ENCODE data around the gene RRP8.

Gene RRP8

GRCh38 chr11:6629892-6630631, 26.6 kb upstream of the RRP8 start:
- TF ChIP-seq CTCF (IDR thresholded peaks at IDR 0.05; ENCODE audit: unreplicated experiment in 3 of 3) = no peak
- Mint-ChIP-seq H3K27ac (no peak overlapping the region), H3K27me3 (ENCODE audit: low read depth) (peaks cover 9% of the 10 kb centered on the region), H3K4me1 (no peaks in the 10 kb centered on the region), H3K36me3 (ENCODE audit: low read depth) (peaks cover 66% of the 10 kb centered on the region), H3K4me3 (no peak overlapping the region), H3K9me3 (no peaks in the 10 kb centered on the region)

GRCh38 chr11:6629573-6629891, 26.1 kb upstream of the RRP8 start:
- peaks cover 63% of the 10 kb centered on the region for H3K36me3 Mint-ChIP-seq (ENCODE audit: low read depth)
- no peak for TF ChIP-seq CTCF (IDR thresholded peaks at IDR 0.05; ENCODE audit: unreplicated experiment in 3 of 3)
- no peak overlapping the region for H3K27ac Mint-ChIP-seq
- no peak overlapping the region for H3K4me3 Mint-ChIP-seq
- peaks cover 9% of the 10 kb centered on the region for H3K27me3 Mint-ChIP-seq (ENCODE audit: low read depth)
- H3K4me1 Mint-ChIP-seq = no peaks in the 10 kb centered on the region
- H3K9me3 Mint-ChIP-seq = no peaks in the 10 kb centered on the region

GRCh38 chr11:6628526-6628925, 25.1 kb upstream of the RRP8 start:
- no peak overlapping the region for H3K27ac Mint-ChIP-seq
- H3K27me3 Mint-ChIP-seq (ENCODE audit: low read depth) = peaks cover 9% of the 10 kb centered on the region
- no peak overlapping the region for H3K4me3 Mint-ChIP-seq
- no peaks in the 10 kb centered on the region for H3K4me1 Mint-ChIP-seq
- H3K9me3 Mint-ChIP-seq = no peaks in the 10 kb centered on the region
- peaks cover 68% of the 10 kb centered on the region for H3K36me3 Mint-ChIP-seq (ENCODE audit: low read depth)
- no peak for TF ChIP-seq CTCF (IDR thresholded peaks at IDR 0.05; ENCODE audit: unreplicated experiment in 3 of 3)

GRCh38 chr11:6627762-6628241, 24.4 kb upstream of the RRP8 start:
- Mint-ChIP-seq H3K4me1 (no peaks in the 10 kb centered on the region), H3K4me3 (no peak overlapping the region), H3K27me3 (ENCODE audit: low read depth) (peaks cover 9% of the 10 kb centered on the region), H3K27ac (no peak overlapping the region), H3K36me3 (ENCODE audit: low read depth) (peaks cover 61% of the 10 kb centered on the region), H3K9me3 (no peaks in the 10 kb centered on the region)
- no peak for TF ChIP-seq CTCF (IDR thresholded peaks at IDR 0.05; ENCODE audit: unreplicated experiment in 3 of 3)

GRCh38 chr11:6626971-6627761, 23.8 kb upstream of the RRP8 start:
- Mint-ChIP-seq H3K27me3 (ENCODE audit: low read depth) (peaks cover 9% of the 10 kb centered on the region), H3K4me3 (no peak overlapping the region), H3K36me3 (ENCODE audit: low read depth) (peaks cover 59% of the 10 kb centered on the region), H3K9me3 (no peaks in the 10 kb centered on the region), H3K27ac (no peak overlapping the region), H3K4me1 (no peaks in the 10 kb centered on the region)
- no peak for TF ChIP-seq CTCF (IDR thresholded peaks at IDR 0.05; ENCODE audit: unreplicated experiment in 3 of 3)

Data from nephron (organoid).